Measurements from ENCODE around the gene HK1. TPM values are rescaled to one million over a fixed set of nuclear protein-coding genes. Genes with fewer than 3 reads are reported as not detected.

HK1 gene
- total and polyA plus RNA-seq, 4 donors = 53.9 to 144 (median 126) TPM

DNA sequence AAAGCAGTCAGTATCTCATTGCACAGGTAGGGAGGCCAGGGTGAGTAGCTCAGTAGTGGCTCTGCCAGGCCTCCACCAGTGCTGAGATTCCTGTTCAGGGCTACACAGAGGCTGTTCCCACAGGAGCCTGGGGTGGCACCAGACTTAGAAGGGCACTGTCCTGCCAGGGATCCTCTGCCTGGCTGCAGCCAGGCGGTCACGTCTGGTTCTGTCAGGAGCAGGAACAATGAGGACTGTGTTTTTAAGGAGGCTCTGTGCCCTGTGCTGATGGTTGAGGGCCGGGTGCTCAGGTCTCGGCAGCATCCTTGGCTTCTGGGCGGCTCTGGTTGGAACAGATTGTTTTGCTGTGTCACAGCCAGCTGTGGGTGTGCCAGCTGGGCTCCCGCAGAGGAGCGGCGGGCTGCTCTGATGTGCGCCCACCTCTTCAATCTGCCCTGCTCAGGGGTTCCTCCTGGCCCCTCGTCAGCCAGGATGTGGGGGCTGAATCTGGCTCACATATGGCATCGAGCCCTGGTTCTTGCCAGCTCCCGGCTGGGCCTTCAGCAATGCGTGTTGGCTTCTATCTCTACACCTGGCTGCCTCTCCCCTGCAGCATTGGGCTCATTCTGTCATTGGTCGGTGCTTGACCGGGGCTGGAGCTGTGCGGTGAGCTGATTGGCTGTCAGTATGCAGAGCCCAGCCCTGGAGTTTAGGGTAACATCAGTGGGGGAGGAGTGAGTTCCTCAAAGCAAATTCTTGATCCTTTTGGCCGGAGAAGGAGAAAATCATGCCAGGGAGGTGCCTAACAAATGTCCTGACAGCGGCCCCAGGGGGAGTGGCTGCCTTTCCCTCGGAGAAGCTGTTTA lies 97.2 kb downstream of the HK1 start:
- peaks cover 38% of the 10 kb centered on the region for H3K36me3 ChIP-seq (ENCODE audit: control insufficient read depth, insufficient read depth, low read length)
- peaks cover 21% of the 10 kb centered on the region for H3K4me1 ChIP-seq (ENCODE audit: control insufficient read depth, insufficient read depth, low read length)
- no peak overlapping the region for H3K27ac ChIP-seq (ENCODE audit: low read depth, low read length)
- no peak overlapping the region for H3K4me3 ChIP-seq (ENCODE audit: low read depth, low read length)
- peak in 5 of 6 donors; percentile 4 to 80 (median 26) for DNase-seq (ENCODE audit: low read depth in 4 of 6, low spot score in 6 of 6)
- 18% methylated on average over 17 of the region's 19 CpGs for WGBS (ENCODE audit: insufficient coverage)
- H3K27me3 ChIP-seq (ENCODE audit: control insufficient read depth, insufficient read depth, low read length) = no peaks in the 10 kb centered on the region
- H3K9me3 ChIP-seq (ENCODE audit: control insufficient read depth, insufficient read depth, low read length) = no peaks in the 10 kb centered on the region

DNA sequence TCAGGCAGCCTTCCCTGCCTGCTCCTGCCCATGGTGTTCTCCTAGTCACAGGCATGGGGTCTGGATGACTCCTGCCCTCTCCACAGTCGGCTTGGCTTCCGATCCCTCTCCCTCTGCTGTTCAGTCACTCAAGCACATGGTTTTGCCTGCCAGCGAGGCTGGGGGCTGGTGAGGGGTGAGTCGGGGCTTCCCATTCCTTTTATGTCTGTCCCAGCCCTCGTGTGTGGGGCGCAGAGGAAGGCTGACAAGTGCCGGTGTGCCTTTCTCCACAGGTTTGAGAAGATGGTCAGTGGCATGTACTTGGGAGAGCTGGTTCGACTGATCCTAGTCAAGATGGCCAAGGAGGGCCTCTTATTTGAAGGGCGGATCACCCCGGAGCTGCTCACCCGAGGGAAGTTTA lies 98.4 kb downstream of the HK1 start:
- no peak overlapping the region for H3K4me3 ChIP-seq (ENCODE audit: low read depth, low read length)
- no peaks in the 10 kb centered on the region for H3K27me3 ChIP-seq (ENCODE audit: control insufficient read depth, insufficient read depth, low read length)
- H3K4me1 ChIP-seq (ENCODE audit: control insufficient read depth, insufficient read depth, low read length) = peaks cover 21% of the 10 kb centered on the region
- H3K27ac ChIP-seq (ENCODE audit: low read depth, low read length) = no peak overlapping the region
- H3K9me3 ChIP-seq (ENCODE audit: control insufficient read depth, insufficient read depth, low read length) = no peaks in the 10 kb centered on the region
- 89% methylated on average over 11 of the region's 11 CpGs for WGBS (ENCODE audit: insufficient coverage)
- H3K36me3 ChIP-seq (ENCODE audit: control insufficient read depth, insufficient read depth, low read length) = peaks cover 41% of the 10 kb centered on the region
- DNase-seq (ENCODE audit: low read depth in 4 of 6, low spot score in 6 of 6) = no peak

DNA sequence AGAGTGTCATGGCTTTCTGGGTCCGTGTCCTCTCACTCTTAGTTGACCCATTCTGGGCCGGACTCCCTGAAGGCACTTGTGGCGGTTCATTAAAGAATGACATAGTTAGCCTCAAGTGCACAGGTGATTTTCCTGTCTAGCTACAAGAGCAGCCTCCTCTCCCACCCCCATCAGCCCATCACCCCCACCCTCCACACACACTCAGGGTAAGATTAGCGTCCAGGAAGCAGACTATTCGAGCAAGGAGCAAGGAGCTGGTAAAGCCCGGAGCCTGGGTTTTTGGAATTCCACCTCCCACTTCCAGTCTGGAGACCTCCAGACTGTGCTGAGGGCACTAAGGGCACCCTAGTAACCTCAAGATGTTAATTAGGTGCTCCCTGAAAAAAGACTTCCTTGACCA lies 98.9 kb downstream of the HK1 start:
- H3K27ac ChIP-seq (ENCODE audit: low read depth, low read length) = no peak overlapping the region

DNA sequence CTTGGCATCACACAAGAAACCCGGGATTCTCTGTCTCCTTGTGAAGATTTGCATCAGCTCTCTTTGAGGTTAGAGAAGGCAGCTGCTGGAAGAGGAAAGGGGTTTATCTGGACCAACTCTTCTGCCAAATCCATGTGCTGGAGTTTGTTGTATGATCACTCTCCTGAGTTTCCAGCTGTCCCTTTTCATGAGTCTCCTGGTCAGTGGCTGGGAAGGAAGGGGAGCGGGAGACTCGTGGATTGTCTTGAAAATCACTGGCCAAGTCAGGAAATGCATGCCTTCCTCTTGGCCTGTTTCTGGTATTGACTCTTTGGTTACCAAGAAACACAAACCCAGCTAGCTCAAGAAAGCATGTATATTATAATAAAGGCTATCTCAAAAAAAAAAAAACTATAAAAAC lies 99.6 kb downstream of the HK1 start:
- H3K9me3 ChIP-seq (ENCODE audit: control insufficient read depth, insufficient read depth, low read length) = no peaks in the 10 kb centered on the region
- peaks cover 21% of the 10 kb centered on the region for H3K4me1 ChIP-seq (ENCODE audit: control insufficient read depth, insufficient read depth, low read length)
- WGBS (ENCODE audit: insufficient coverage) = no CpG with 5 or more reads among the region's 3 CpGs
- no peak for DNase-seq (ENCODE audit: low read depth in 4 of 6, low spot score in 6 of 6)
- no peak overlapping the region for H3K4me3 ChIP-seq (ENCODE audit: low read depth, low read length)
- no peak overlapping the region for H3K27ac ChIP-seq (ENCODE audit: low read depth, low read length)
- H3K27me3 ChIP-seq (ENCODE audit: control insufficient read depth, insufficient read depth, low read length) = no peaks in the 10 kb centered on the region
- H3K36me3 ChIP-seq (ENCODE audit: control insufficient read depth, insufficient read depth, low read length) = peaks cover 51% of the 10 kb centered on the region

More for the DNA sequence above, 98.9 kb downstream of the HK1 start:
- H3K36me3 ChIP-seq (ENCODE audit: control insufficient read depth, insufficient read depth, low read length) = peaks cover 43% of the 10 kb centered on the region
- DNase-seq (ENCODE audit: low read depth in 4 of 6, low spot score in 6 of 6) = no peak
- no peak overlapping the region for H3K4me3 ChIP-seq (ENCODE audit: low read depth, low read length)
- no peaks in the 10 kb centered on the region for H3K27me3 ChIP-seq (ENCODE audit: control insufficient read depth, insufficient read depth, low read length)
- no peaks in the 10 kb centered on the region for H3K9me3 ChIP-seq (ENCODE audit: control insufficient read depth, insufficient read depth, low read length)
- 100% methylated on average over 3 of the region's 6 CpGs for WGBS (ENCODE audit: insufficient coverage)
- H3K4me1 ChIP-seq (ENCODE audit: control insufficient read depth, insufficient read depth, low read length) = peaks cover 21% of the 10 kb centered on the region

DNA sequence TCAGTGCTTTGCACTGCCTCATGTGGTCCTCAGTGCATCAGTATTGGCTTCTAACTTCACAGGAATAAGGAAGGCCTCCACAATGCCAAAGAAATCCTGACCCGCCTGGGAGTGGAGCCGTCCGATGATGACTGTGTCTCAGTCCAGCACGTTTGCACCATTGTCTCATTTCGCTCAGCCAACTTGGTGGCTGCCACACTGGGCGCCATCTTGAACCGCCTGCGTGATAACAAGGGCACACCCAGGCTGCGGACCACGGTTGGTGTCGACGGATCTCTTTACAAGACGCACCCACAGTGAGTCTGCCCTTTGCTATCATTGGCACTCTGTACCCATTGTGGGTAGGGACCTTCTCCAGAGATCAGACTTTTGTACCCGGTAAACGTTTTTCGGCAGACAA lies 101.5 kb downstream of the HK1 start:
- Histone ChIP-seq H3K36me3 (ENCODE audit: control insufficient read depth, insufficient read depth, low read length) (peaks cover 62% of the 10 kb centered on the region), H3K27me3 (ENCODE audit: control insufficient read depth, insufficient read depth, low read length) (no peaks in the 10 kb centered on the region), H3K4me1 (ENCODE audit: control insufficient read depth, insufficient read depth, low read length) (peaks cover 18% of the 10 kb centered on the region), H3K4me3 (ENCODE audit: low read depth, low read length) (no peak overlapping the region), H3K9me3 (ENCODE audit: control insufficient read depth, insufficient read depth, low read length) (no peaks in the 10 kb centered on the region), H3K27ac (ENCODE audit: low read depth, low read length) (no peak overlapping the region)
- WGBS (ENCODE audit: insufficient coverage) = 96% methylated on average over 16 of the region's 16 CpGs
- DNase-seq (ENCODE audit: low read depth in 4 of 6, low spot score in 6 of 6) = no peak

DNA sequence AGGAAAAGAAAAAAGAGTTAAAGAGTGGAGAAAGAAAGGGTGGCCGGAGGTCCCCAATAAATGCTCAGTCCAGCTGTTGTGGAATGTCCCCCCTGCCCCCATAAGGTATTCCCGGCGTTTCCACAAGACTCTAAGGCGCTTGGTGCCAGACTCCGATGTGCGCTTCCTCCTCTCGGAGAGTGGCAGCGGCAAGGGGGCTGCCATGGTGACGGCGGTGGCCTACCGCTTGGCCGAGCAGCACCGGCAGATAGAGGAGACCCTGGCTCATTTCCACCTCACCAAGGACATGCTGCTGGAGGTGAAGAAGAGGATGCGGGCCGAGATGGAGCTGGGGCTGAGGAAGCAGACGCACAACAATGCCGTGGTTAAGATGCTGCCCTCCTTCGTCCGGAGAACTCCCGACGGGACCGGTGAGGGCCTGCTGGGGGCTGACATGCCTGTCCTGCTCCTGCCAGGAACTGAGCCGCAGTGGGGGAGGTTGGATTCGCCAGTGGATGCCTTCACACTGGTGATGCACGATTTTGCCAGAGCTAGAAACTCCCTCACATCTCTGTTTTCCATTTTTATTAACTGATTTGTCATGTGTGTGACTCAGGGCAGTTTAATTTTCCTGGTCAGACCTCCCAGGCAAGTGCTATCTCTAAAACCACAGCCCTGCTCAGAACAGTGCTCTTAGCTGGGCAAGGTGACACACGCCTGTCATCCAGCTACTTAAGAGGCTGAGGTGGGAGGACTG lies 104.3 kb downstream of the HK1 start:
- Histone ChIP-seq H3K36me3 (ENCODE audit: control insufficient read depth, insufficient read depth, low read length) (peaks cover 71% of the 10 kb centered on the region), H3K4me3 (ENCODE audit: low read depth, low read length) (no peak overlapping the region), H3K4me1 (ENCODE audit: control insufficient read depth, insufficient read depth, low read length) (no peaks in the 10 kb centered on the region), H3K9me3 (ENCODE audit: control insufficient read depth, insufficient read depth, low read length) (no peaks in the 10 kb centered on the region), H3K27ac (ENCODE audit: low read depth, low read length) (no peak overlapping the region), H3K27me3 (ENCODE audit: control insufficient read depth, insufficient read depth, low read length) (no peaks in the 10 kb centered on the region)
- 85% methylated on average over 22 of the region's 26 CpGs for WGBS (ENCODE audit: insufficient coverage)
- DNase-seq (ENCODE audit: low read depth in 4 of 6, low spot score in 6 of 6) = no peak

DNA sequence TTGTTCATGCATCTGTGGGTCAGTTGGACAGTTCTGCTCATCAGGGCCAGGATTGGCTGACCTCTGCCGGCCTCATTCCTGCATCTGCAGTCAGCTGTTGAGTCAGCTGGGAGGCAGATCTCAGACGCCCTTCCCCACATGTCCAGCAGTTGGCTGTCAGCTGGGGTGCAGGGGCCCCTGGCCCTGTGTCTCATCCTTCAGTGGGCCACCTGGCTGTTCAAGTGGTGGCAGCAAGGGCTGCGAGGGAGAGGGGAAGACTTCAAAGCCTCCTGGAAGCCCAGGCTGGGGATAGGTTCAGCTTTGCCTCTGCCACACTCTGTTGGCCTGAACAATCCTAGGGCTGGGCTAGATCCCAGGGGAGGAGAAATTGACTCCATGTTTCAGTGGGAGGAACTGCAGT lies 105.3 kb downstream of the HK1 start:
- H3K27ac ChIP-seq (ENCODE audit: low read depth, low read length) = no peak overlapping the region
- H3K4me1 ChIP-seq (ENCODE audit: control insufficient read depth, insufficient read depth, low read length) = no peaks in the 10 kb centered on the region
- H3K36me3 ChIP-seq (ENCODE audit: control insufficient read depth, insufficient read depth, low read length) = peaks cover 76% of the 10 kb centered on the region
- DNase-seq (ENCODE audit: low read depth in 4 of 6, low spot score in 6 of 6) = no peak
- no peak overlapping the region for H3K4me3 ChIP-seq (ENCODE audit: low read depth, low read length)
- H3K27me3 ChIP-seq (ENCODE audit: control insufficient read depth, insufficient read depth, low read length) = no peaks in the 10 kb centered on the region
- H3K9me3 ChIP-seq (ENCODE audit: control insufficient read depth, insufficient read depth, low read length) = no peaks in the 10 kb centered on the region
- WGBS (ENCODE audit: insufficient coverage) = 71% methylated on average over 3 of the region's 3 CpGs

DNA sequence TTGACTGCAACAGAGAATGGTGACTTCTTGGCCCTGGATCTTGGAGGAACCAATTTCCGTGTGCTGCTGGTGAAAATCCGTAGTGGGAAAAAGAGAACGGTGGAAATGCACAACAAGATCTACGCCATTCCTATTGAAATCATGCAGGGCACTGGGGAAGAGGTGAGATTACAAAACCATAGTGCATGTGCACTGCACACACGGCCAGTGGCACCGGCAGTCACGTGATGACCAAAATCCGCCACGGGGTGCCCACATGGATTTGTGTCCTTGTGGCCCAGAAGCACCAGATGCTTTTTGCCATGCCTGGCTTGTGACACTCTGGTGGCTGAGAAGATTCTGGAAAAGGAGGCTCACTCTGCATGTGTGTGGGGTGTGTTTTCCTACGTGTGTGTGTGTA lies 106.0 kb downstream of the HK1 start:
- H3K9me3 ChIP-seq (ENCODE audit: control insufficient read depth, insufficient read depth, low read length) = no peaks in the 10 kb centered on the region
- no peak overlapping the region for H3K27ac ChIP-seq (ENCODE audit: low read depth, low read length)
- no peaks in the 10 kb centered on the region for H3K4me1 ChIP-seq (ENCODE audit: control insufficient read depth, insufficient read depth, low read length)
- no peak overlapping the region for H3K4me3 ChIP-seq (ENCODE audit: low read depth, low read length)
- peaks cover 80% of the 10 kb centered on the region for H3K36me3 ChIP-seq (ENCODE audit: control insufficient read depth, insufficient read depth, low read length)
- 95% methylated on average over 9 of the region's 10 CpGs for WGBS (ENCODE audit: insufficient coverage)
- H3K27me3 ChIP-seq (ENCODE audit: control insufficient read depth, insufficient read depth, low read length) = no peaks in the 10 kb centered on the region
- DNase-seq (ENCODE audit: low read depth in 4 of 6, low spot score in 6 of 6) = no peak

DNA sequence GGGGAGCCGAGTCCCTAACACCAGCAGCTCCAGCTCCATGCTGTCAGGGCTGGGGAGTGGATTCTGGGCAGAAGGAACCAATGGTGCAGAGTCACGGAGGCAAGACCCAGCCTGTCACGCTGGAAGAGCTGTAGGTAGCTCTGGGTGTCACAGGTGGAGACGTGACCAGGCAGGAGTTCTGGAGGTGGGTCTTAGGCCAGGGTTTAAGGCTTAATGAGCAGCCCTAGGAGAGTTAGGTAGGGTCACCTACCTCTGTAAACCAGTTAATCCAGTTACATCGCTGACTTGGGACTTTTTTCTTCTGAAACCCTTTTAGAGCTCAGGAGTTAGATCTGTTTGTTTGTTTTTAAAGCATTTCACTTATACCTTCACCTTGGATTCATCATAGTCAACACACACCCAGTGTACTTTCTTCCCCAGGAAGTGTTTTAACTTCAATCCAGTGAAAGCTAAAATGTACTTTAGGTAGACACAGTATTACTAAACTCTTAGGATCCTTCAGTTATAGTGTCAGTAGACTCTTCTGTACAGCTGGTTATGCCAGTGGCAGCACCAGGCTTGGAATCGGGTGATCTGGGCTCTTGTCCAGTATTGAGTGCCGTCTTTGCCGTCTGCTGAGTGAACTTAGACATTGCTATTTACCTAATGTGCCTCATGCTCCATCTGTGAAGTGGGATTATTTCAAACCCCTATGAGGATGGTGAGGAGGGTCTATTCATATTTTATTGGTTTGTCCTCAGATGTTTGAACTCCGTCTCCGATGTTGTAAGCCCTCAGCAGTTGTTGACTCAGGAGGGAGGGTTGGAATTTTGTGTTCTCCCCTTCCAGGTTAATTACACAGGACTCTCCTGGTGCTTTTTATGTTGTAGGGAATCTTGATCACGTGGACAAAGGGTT lies 107.4 kb downstream of the HK1 start:
- Histone ChIP-seq H3K4me3 (ENCODE audit: low read depth, low read length) (no peak overlapping the region), H3K27ac (ENCODE audit: low read depth, low read length) (no peak overlapping the region), H3K4me1 (ENCODE audit: control insufficient read depth, insufficient read depth, low read length) (peaks cover 5% of the 10 kb centered on the region), H3K9me3 (ENCODE audit: control insufficient read depth, insufficient read depth, low read length) (no peaks in the 10 kb centered on the region), H3K36me3 (ENCODE audit: control insufficient read depth, insufficient read depth, low read length) (peaks cover 76% of the 10 kb centered on the region), H3K27me3 (ENCODE audit: control insufficient read depth, insufficient read depth, low read length) (no peaks in the 10 kb centered on the region)
- 97% methylated on average over 3 of the region's 11 CpGs for WGBS (ENCODE audit: insufficient coverage)
- no peak for DNase-seq (ENCODE audit: low read depth in 4 of 6, low spot score in 6 of 6)
